Stimulated activated CD8-positive, alpha-beta memory T cell treated with anti-CD3 and anti-CD28 coated beads, Interleukin-15, amount 100 ng/mL, for 4 hours (primary cell): ENCODE data around the gene VIPR2.
"Not testable (repeated sequence)": the region's sequence is repeated elsewhere in the genome, so short reads cannot be mapped to it uniquely, and the experiment has no call there.

Experiments used
- DNase-seq, 2 donors: peaks; one replicate each; pipeline ENCODE4 v3.0.0-alpha.2; 2020; ENCODE audit warnings: low read depth in 2 of 2

VIPR2 gene

DNA sequence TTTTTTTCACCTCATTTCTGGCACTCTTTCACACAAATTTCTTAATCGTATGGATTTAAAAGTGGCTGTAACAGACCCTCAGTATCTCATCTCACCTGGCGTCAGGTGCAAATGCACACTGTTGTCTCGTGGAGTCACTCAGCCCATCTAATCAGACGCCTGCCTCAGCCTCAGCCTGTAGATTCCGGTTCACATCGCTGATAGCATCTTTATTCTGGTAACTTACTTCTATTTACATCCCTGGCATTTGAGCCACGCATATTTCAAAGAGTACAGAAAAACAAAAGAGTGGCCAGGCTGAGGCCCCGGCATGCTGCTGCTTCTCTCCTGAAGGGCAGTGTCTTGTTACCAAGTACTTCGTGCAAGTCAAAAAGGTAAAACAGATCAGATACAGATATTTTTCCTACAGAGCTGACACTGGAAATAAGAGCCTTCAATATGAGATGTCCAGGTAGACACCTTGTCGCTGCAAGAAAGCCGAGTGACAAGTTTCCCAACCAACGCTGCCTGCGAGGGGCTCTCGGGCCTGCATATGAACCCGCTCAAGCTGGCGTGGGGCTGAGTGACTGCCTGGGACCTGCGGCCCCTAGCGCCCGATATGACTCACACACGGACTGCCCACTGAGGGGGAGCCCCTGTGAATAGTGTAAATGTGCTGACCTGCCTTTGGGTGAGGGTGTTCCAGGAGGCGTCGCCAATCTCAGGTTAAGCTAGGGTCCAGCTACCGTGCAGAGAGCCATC, 4.3 kb downstream of the VIPR2 start:
- no peak for DNase-seq

DNA sequence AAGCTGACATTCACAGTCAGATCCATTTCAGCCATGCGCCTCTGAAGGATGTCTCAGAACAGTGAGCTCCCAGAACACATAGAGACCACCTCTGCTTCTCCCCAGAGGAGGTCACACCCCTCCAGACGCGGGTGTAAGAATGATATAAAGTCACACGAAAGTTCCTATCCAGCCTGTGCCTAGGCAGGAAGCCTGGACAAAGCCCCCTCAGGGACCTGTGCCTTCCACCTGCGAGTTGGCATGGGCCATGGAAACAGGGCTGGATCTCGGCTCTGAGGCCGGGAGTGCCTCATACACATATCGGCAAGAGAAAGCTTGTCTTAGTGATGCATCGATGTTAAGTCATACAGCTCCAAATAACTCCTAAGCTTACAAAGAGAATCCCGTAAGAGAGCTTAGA, 5.0 kb downstream of the VIPR2 start:
- no peak for DNase-seq

DNA sequence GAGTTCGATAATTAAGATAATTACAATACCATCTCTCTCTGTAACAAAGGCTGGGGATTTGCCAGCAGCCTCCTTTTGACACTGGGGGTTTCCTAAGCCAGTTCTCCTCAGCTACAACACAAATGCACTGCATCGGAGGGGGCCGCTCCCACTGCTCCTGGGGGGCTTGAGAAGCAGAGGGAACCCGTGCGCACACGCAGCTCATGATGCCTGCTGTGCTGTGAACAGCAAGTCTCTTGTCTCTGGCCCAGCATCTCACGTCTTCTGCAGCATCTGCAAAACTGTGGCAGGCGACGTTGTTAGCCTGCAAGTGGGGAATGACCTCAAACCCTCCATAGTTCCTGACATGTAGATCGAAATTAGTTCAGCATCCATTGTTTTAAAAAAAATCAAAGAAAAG, 5.5 kb downstream of the VIPR2 start:
- DNase-seq, result no peak

DNA sequence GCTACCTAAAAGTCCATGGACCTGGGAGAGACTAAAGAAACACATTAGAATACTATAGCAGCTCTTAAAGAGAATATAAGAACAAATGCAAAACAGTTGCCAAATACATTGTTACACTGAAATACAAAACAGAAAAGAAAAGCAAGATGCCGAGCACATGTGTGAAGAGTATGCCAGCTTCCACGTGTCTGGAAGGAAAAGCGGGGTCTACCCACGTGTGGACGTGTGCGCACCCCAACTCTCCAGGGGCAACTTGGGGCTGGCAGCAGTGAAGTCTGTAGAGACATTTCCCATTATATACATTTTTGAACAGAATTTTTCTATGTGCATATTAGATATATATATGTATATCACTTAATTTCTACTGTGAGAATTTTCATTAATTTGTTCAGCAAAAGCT, 6.2 kb downstream of the VIPR2 start:
- DNase-seq, result no peak

DNA sequence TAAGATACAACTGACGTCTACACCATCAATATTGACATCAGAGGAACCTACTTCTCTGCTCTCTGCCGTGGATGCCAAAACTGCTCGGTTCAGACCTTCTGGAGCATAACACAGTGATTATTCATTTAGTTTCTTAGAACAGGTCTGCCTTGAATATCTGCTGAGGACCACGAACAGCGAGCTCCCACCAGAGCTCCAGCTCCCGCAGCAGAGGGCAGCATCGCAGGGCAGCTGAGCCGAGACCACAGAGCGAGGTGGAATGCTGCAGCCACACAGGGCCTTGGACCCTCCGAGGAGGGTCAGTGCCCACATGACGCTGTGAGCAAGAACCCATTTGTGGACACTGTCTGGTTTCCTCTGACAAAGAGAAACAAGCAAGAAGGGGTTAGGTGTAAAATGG, 6.8 kb downstream of the VIPR2 start:
- DNase-seq, result no peak

DNA sequence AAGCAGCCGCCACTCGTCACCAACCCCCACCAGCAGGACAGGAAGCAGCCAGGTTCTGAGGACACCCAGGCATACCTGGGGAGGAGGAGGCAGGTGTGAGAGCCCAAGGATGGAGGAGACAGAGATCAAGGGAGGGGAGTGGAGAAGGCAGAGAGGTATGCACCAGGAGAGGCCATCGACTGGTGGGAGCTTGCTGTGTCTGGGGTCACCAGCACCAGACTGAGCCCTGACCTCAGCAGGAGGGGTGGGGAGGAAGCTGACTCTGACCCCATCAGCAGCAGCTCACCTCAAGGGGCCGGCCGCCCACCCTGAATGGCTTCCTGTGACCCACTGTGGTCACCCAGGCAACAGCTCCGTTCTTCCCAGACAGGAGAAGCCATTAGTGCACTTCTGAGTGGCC, 7.8 kb downstream of the VIPR2 start:
- no peak for DNase-seq

DNA sequence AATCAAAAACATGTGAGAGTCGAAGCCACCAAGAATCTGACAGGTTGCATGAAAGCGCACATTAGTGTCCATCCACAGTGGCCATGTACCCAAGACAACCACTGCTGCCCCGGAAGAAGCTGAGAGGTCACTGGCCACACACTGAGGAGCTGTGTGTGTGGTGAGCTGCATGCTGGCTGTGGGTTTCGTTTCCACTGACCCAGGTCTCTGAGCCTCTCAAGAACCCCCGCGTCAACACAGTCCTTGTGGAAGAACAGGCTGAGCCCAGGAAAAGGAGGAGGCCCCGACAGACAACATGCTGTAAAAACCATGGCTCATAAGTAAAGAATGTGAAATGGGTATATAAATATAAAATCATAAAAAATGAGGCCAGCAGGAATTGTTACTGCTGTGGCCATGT, 8.2 kb downstream of the VIPR2 start:
- no peak for DNase-seq

DNA sequence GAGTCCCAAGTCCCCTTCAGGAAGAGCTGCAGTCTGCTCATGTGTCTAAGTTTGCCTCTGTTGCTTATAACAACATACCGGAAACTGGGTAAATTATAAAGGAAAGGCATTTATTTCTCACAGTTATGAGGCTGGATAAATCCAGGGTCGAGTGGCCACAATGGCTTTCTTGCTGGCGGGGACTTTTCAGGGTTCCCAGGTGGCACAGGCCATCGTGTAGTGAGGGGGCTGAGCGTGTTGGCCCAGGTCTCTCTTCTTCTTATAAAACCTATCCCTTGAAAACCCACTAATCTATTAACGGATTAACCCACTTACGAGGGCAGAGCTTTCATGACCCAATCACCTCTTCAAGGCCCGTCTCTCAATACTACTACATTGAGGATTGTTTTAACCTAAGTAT, 8.7 kb downstream of the VIPR2 start:
- no peak for DNase-seq

DNA sequence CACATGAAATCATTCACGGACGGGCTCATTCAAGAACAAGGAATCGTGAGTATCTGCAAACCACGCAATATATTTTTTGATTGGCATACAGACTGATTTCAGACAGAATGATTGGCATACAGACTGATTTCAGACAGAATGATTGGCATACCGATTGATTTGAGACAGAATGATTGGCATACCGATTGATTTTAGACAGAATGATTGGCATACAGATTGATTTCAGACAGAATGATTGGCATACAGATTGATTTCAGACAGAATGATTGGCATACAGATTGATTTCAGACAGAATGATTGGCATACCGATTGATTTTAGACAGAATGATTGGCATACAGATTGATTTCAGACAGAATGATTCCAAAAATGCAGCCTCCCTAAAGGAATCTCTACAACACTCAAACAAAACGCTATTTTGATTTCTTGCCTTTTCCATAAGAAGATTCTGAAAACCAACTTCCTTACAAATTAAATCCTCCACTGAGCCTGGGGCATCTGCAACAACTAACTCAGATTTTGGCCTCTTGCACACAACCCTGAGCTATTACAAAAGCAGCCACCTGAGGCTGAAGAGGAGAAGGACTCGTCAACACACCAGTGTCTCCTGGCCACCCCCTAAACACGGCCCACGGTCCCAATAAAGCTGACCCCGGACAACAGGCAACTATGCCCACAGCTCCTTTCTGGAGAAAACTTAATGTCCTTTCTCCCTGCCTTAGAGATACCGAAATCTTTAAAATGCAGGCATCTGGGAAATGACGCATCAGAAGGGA, 11.8 kb downstream of the VIPR2 start:
- not testable (repeated sequence) for DNase-seq

DNA sequence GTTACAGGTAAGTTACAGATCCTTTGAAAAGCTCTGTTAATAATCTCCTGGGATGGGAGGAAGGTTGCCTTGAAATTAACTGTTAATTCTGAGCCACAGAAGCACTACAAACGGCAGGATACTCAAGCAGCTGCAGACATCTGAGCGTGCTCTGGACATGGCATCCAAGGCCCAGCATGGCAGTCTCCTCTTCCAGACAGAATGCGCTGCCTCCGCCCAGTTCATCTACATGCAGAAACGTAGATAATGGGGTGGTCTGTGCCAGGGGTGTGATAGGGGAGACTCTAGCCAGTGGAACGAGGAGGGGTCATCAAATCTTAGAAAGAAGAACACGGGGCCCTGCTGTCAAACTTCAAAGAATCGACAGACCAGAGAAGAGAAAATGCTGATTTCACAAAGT, 13.8 kb downstream of the VIPR2 start:
- no peak for DNase-seq

DNA sequence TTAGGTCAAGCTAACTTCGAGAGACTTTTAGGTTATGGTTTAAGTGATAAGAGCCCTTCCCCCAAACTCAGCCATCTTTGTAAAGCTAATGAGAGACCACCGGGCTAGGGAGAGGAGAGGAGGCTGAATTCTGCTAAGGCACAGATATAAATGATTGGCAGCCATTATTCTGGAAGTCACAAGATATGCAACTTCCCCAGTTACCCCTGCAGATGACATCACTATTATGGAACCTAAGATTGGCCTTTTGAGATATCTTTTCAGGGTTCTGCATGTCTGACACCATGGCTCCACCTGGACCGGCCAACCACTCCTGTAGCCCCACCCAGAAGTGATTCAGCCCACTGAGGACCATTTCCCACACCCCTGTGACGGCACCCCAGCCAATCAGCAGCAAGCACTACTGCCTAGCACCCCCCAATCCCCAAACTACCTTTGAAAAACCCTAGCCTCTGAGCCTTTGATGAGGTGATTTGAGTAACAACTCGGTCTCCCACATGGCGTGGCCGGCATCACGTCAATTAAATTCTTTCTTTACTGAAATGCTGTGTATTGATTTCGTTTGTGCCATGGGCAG, 14.4 kb downstream of the VIPR2 start:
- no peak for DNase-seq

DNA sequence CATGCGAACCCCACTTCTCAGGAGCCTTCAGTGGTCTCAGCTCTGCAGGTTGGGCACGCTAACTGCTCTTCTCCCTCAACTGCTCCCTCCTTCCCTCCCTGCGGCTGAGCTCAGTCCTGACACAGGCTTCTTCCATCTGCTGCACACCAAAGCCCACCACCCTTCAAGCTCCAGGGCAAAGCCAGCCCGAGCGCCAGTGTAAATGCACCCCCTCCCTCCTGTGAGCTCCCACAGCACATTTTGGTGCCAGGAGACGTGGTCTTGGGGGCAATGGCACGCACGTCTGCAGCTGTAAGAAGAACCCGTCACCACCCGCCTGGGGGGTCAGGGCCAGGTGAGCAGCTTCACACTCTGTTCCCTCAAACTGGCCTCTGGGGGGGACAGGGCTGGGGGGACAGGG, 15.9 kb downstream of the VIPR2 start:
- DNase-seq, result no peak

DNA sequence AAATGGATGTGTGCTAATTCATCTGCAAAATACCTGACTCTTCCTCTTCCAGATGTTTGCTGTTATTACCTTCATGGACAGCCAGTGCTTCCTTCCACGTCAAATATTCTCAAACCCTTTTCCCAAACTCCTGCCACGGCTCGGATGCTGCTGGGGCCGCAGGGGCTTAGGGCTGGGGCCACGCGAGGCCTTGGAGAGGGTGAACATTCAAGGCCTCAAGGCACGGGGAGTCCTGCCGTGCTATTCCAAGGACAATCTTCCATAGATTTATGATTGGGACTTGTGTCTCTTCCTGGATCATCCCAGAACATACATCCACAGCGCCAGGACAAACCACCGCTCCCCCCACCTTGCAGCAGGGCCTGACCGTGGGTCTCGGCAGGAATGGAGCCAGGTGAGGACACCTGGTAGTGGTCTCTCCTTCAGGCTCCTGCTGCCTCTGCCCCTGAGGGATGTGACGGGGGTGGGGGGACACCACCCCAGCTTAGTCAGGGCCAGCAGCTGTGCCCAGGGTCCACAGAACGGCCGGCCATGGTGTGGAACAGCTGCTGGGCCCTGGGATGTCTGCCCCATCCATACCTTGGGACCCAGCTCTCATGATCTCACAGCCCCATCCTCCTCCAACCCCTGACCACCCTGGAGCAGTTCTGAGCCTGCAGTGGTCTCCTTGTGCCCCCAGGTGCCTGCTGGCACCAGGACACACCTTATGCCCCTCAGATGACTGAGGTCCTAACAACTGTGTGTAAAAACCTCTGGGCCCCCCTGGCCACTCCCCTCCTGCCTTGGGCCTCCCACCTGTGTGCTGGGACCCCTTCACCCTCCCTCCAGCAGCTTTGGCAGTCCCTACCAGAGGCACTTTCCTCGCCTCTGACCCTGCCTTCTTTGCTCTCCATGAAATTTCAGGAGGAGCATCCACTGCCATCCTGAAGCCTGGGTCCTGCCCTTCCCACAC, 16.7 kb downstream of the VIPR2 start:
- no peak for DNase-seq

DNA sequence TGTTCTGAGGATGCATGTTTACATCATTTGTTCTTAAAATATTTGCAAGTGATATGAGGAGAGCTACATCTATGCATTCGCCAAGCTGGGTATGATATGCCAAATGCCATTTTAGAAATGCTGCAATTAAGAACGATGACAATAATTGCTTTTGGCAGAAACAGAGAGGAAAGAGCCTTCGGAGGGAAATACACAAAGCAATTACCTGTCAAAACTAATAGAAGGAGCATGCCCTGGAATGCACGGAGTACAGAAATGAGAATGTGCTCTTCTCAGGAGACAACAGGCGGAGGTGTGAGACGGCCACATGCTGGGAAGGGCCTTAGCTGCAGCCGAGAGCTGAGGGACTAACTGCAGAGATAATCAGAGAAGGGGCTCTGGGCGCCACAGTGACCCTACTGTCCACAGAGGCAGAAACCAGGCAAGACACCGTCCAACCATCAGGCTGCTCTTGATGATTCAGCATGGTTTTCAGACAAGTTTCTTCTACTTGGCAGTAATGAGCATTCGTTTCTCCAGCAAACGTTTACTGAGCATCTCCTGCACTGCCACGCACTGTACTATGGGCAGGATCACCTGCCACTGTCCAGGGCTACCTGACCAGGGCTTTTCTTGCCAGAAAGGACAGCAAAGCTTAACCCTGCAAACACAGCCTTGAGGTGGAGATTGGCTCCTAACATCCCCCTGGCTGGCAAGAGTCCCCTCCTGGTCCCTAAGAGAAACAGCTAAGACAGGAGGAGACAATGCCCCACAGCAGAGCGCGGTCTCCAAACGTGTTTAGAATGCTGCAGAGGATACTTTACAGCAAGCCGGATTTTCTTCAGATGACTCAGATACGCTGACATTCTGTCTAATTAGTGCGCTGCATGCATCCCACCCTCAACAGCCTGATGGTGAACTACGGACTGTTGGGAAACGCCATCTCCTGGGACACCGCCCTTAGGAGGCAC, 18.1 kb downstream of the VIPR2 start:
- DNase-seq, result no peak

DNA sequence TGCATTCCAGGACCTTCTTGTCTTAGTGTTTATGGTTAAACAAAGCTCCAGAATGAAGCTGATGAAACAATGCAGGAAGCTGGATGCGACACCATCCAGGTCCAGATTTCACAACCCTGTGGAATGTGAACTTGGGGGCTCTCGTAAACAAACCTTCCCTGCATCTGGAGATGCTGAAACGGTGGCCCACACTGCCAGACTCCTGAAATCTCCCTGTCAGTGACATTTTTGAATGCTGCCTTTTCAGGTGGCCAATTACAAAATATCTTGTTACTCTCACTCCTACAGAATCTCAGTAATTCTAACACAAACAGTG, 18.8 kb downstream of the VIPR2 start:
- no peak for DNase-seq

DNA sequence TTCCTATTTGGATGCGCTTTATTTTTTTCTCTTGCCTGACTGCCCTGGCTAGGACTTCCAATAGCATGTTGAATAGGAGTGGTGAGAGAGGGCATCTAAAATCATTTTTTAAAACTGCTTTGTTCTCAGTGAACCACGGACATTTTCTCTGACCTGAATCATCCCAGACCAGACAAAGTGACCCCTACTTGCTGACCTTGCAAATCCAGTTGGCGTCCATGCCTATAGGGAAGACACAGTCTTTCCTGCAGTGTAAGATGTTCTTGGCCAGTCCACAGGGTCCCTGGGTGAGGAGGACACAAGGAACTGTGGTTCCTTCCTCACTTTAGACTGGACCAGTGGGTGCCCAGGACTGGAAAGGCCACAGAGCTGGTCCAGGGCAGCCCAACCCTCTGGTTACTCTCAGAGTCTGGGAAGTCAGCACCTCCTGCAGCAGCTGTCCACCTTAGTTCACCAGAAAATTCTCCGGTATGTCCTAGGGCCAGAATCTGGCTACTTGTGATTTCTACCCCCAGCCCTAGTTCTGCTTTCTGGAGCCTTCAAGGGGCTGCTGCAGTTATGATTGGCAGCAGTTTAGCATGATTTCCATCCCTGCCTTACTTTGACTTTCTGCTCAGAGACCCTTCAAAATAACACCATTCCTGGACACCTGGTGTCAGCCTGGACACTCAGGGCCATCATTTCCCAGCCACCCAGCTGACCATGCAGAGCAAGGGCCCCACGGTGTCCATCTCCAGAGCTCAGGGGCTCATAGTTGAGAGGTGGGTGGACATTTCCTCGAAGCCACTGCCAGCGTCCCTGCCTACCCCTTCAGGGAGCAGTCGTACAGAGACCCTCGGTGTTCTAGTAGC, 19.3 kb downstream of the VIPR2 start:
- DNase-seq, result no peak

DNA sequence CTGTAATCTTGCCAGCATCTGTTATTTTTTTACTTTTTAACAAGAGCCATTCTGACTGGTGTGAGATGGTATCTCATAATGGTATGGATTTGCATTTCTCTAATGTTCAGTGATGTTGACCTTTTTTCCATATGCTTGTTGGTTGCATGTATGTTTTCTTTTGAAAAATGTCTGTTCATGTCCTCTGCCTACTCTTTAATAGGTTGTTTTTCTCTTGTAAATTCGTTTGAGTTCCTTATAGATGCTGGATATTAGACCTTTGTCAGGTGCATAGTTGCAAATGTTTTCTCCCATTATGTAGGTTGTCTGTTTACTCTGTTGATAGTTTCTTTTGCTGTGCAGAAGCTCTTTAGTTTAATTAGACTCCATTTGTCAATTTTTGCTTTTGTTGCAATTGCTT, 20.9 kb downstream of the VIPR2 start:
- not testable (repeated sequence) for DNase-seq

DNA sequence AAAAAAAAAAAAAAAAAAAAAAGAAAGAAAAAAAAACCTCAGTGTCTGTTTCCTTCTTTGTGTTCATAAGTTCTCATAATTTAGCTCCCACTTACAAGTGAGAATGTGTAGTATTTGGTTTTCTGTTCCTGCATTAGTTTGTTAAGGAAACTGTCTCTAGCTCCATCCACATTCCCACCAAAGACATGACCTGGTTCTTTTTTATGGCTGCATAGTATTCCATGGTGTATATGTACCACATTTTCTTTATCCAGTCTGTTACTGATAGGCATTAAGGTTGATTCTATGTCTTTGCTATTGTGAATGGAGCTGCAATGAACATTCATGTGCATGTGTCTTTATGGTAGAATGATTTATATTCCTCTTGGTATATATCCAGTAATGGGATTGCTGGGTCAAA, 21.4 kb downstream of the VIPR2 start:
- DNase-seq, result not testable (repeated sequence)

DNA sequence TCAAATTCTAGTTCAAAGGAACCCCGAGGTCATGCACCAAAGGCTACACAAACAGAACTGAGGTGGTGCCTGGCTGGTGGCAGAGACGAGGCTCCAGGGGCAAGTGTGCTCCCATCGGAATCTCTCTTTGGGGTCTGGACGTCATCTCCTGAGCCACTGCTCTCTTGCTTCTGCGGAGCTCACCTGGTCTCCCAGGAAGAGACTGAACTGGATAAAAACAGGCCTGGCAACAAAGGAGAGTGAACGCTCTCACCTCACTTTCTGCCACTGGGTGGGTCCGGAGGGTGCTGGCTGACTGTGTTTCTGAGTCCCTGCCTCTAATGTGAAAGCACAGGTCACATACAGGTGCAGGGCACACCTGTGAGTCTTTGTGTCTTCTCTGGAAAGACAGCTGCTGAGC, 22.4 kb downstream of the VIPR2 start:
- DNase-seq, result no peak

DNA sequence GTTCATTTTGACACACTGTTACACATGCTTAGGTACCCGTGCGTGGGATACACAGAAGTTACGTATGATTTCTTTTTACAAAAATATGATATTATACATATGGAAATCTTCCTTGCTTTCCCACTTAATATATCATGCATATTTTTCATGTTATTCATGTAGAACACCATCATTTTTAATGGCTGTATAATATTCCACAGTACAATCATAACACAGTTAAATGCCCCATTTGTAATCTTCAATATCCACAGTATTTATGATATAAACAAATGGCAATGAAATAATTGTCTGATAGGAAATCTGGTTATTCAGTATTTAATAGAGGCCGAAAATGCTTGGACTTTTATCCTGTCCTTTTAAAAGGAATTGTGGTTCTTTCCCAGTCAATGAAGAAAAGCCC, 23.2 kb downstream of the VIPR2 start:
- no peak for DNase-seq
